ENCODE results near the gene SPOCK1. TPM values are rescaled to one million over a fixed set of nuclear protein-coding genes. Genes with fewer than 3 reads are reported as not detected.

The SPOCK1 gene
- total RNA-seq, 1 experiment from 2014 or later: 10.9 TPM

GRCh38 chr5:137470111-137470920 lies 28.8 kb downstream of the SPOCK1 start:
- Histone ChIP-seq H4K91ac (ENCODE audit: insufficient read length, low read depth, low read length) (no peak overlapping the region), H4K5ac (ENCODE audit: insufficient read length, low read depth, low read length) (no peak overlapping the region), H3K23me2 (ENCODE audit: insufficient read length, low read depth, low read length, poor library complexity, severe bottlenecking) (no peaks in the 10 kb centered on the region), H3K79me1 (ENCODE audit: insufficient read depth, low read depth, low read length, poor library complexity, severe bottlenecking) (no peaks in the 10 kb centered on the region), H4K20me1 (ENCODE audit: control insufficient read depth, insufficient read depth, insufficient read length) (no peaks in the 10 kb centered on the region), H2BK20ac (ENCODE audit: low read depth, low read length, poor library complexity, severe bottlenecking) (no peak overlapping the region), H3K23ac (ENCODE audit: insufficient read length, low read depth, low read length) (no peak overlapping the region), H2AFZ (ENCODE audit: low read length) (no peak overlapping the region), H3K18ac (ENCODE audit: insufficient read length, low read depth, low read length) (no peak overlapping the region), H3K4me2 (ENCODE audit: insufficient read depth, insufficient read length, low read length) (no peak overlapping the region), H3K9me3 (ENCODE audit: control insufficient read depth, low read depth, low read length) (no peaks in the 10 kb centered on the region), H2BK12ac (ENCODE audit: insufficient read length, low read depth, low read length) (no peak overlapping the region), H3T11ph (ENCODE audit: low read length) (no peak overlapping the region), H4K8ac (replicated peaks; ENCODE audit: insufficient read length, low read depth, low read length) (no peak overlapping the region), H3K14ac (ENCODE audit: insufficient read depth, low read length) (no peak overlapping the region), H3K4ac (ENCODE audit: low read depth, low read length) (no peak overlapping the region), H3K56ac (ENCODE audit: insufficient read length, low read depth, low read length) (no peak overlapping the region), H2BK120ac (ENCODE audit: low read depth, low read length, poor library complexity, severe bottlenecking) (no peak overlapping the region), H3K27me3 (ENCODE audit: insufficient read depth, low read length) (no peaks in the 10 kb centered on the region), H3K9ac (ENCODE audit: extremely low read depth, insufficient read length, low read length) (no peak overlapping the region), H2AK5ac (ENCODE audit: insufficient read length, low read length) (no peak overlapping the region), H3K4me1 (ENCODE audit: insufficient read depth, low read length) (no peaks in the 10 kb centered on the region), H3K79me2 (ENCODE audit: insufficient read depth, low read length) (no peaks in the 10 kb centered on the region), H2BK5ac (ENCODE audit: insufficient read length, low read length) (no peak overlapping the region), H3K27ac (ENCODE audit: insufficient read length, low read depth, low read length) (no peak overlapping the region), H2BK15ac (ENCODE audit: low read depth, low read length) (no peak overlapping the region)
- no peaks in the 10 kb centered on the region for H3K4me1 Mint-ChIP-seq
- no peak overlapping the region for H3K27ac Mint-ChIP-seq
- TF ChIP-seq CTCF (conservative IDR thresholded peaks at IDR 0.05): no peak
- no CpG with 5 or more reads among the region's 5 CpGs for WGBS (ENCODE audit: extremely low coverage, insufficient read length, low lambda C conversion rate)
- peaks cover 1% of the 10 kb centered on the region for H3K27me3 Mint-ChIP-seq (ENCODE audit: low read depth)
- DNase-seq: no peak
- no peaks in the 10 kb centered on the region for H3K9me3 Mint-ChIP-seq
- no peaks in the 10 kb centered on the region for H3K36me3 Mint-ChIP-seq (ENCODE audit: insufficient read depth in 1 of 3, low read depth in 3 of 3)
- no peak overlapping the region for H3K4me3 Mint-ChIP-seq

Data from H9 (cell line).